Glutamatergic neuron (in vitro differentiated cells): Measurements from ENCODE around the gene GFRA1. TPM values are rescaled to one million over a fixed set of nuclear protein-coding genes. Genes with fewer than 3 reads are reported as not detected.

Experiments used
- DNase-seq: peaks from one replicate; pipeline ENCODE4 v3.0.0; 2022
- H3K27ac Mint-ChIP-seq: one replicate; pipeline ENCODE4 v1.8.0; 2020; ENCODE audit warnings: mild to moderate bottlenecking, mixed read lengths, inconsistent platforms; ENCODE audit not compliant: unreplicated experiment
- H3K27me3 Mint-ChIP-seq: one replicate; pipeline ENCODE4 v1.8.0; 2020; ENCODE audit warnings: mild to moderate bottlenecking, moderate library complexity, mixed read lengths, inconsistent platforms; ENCODE audit not compliant: unreplicated experiment
- H3K36me3 Mint-ChIP-seq: one replicate; pipeline ENCODE4 v1.8.0; 2020; ENCODE audit warnings: mild to moderate bottlenecking, mixed read lengths, inconsistent platforms; ENCODE audit not compliant: unreplicated experiment
- H3K4me1 Mint-ChIP-seq: one replicate; pipeline ENCODE4 v1.8.0; 2020; ENCODE audit warnings: mild to moderate bottlenecking, low read depth, mixed read lengths, inconsistent platforms; ENCODE audit not compliant: unreplicated experiment
- H3K4me3 Mint-ChIP-seq: one replicate; pipeline ENCODE4 v1.8.0; 2020; ENCODE audit warnings: mild to moderate bottlenecking, mixed read lengths, inconsistent platforms; ENCODE audit not compliant: unreplicated experiment
- H3K9me3 Mint-ChIP-seq: one replicate; pipeline ENCODE4 v1.8.0; 2020; ENCODE audit warnings: mild to moderate bottlenecking, moderate library complexity, mixed read lengths, inconsistent platforms; ENCODE audit not compliant: unreplicated experiment
- total RNA-seq: library from RNA; stranded (reverse); fragmentation: NEBNext Ultra II Directional; extraction: Animal tissue kit (Norgen Biotek cat#: 25700); gene quantifications from one replicate; pipeline ENCODE4 v1.2.1, GENCODE V29; 2021; ENCODE audit not compliant: unreplicated experiment
- TF ChIP-seq, protein P1 (sequence below): fragments of 200-600 bp; sonication (generic); IDR thresholded peaks from one replicate; pipeline ENCODE4 v1.5.0; 2021; ENCODE audit not compliant: partially characterized antibody, unreplicated experiment

Gene GFRA1
- total RNA-seq, 1 donor from 2014 or later = 347 TPM

- Mint-ChIP-seq H3K36me3 (no peaks in the 10 kb centered on the region), H3K9me3 (peaks cover 3% of the 10 kb centered on the region), H3K4me1 (peaks cover 28% of the 10 kb centered on the region), H3K27ac (peak overlapping the region; percentile 85), H3K4me3 (peak overlapping the region; percentile 77), H3K27me3 (no peaks in the 10 kb centered on the region)
- TF ChIP-seq, protein P1, sequence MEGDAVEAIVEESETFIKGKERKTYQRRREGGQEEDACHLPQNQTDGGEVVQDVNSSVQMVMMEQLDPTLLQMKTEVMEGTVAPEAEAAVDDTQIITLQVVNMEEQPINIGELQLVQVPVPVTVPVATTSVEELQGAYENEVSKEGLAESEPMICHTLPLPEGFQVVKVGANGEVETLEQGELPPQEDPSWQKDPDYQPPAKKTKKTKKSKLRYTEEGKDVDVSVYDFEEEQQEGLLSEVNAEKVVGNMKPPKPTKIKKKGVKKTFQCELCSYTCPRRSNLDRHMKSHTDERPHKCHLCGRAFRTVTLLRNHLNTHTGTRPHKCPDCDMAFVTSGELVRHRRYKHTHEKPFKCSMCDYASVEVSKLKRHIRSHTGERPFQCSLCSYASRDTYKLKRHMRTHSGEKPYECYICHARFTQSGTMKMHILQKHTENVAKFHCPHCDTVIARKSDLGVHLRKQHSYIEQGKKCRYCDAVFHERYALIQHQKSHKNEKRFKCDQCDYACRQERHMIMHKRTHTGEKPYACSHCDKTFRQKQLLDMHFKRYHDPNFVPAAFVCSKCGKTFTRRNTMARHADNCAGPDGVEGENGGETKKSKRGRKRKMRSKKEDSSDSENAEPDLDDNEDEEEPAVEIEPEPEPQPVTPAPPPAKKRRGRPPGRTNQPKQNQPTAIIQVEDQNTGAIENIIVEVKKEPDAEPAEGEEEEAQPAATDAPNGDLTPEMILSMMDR = no peak
- no peak for DNase-seq
Observed at GRCh38 chr10:116259638-116260037, 13.4 kb downstream of the GFRA1 start.

DNA sequence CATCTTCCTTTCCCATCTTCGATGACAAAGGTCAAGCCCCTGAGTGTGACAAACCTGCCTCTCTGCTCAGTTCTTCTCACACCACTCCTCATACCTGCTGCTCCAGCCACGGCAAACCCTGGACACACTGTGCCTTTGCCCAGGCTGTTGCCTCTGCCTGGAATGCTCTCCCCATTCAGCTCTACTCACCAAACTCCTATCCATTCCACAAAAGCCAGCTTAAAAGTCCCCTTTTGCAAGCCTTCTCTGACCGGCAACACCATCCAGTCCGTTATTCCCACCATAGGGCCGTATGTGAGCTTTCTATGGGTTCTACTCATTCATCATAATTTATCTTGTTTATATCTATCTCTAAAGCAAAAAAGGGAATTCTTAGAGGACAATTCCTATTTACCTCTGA lies 15.2 kb downstream of the GFRA1 start:
- H3K27me3 Mint-ChIP-seq = no peaks in the 10 kb centered on the region
- TF ChIP-seq, protein P1 = no peak
- no peak overlapping the region for H3K27ac Mint-ChIP-seq

DNA sequence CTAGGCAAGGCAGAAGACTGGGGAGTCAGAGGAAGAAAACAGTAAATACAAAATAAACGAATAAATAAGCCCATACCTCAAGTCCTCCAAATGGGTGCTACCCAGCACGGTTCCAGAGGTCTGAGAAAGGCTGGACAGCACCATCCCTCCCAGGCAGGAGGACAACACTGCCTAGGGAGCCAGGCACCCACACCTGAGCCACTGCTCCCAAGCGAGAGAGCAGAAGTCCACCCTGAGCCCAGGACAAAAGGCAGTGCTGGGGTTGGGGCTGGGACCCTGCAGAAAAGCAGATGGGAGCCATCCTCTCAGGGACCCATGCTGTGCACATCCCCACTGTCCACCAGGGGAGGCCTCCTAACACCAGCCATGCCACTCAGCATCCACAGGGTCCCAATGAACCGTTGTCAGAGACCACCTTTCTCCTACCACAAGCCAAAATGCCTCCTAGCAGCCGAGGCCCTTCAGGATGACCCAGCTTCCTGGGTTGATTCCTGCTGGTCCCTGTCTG lies 16.2 kb downstream of the GFRA1 start:
- H3K27ac Mint-ChIP-seq = no peak overlapping the region

More for the DNA sequence above, 15.2 kb downstream of the GFRA1 start:
- Mint-ChIP-seq H3K9me3 (peaks cover 3% of the 10 kb centered on the region), H3K36me3 (no peaks in the 10 kb centered on the region), H3K4me1 (peaks cover 35% of the 10 kb centered on the region), H3K4me3 (no peak overlapping the region)
- no peak for DNase-seq

GRCh38 chr10:116255886-116256751 lies 16.9 kb downstream of the GFRA1 start:
- no peak for DNase-seq
- Mint-ChIP-seq H3K4me1 (peaks cover 46% of the 10 kb centered on the region), H3K27me3 (no peaks in the 10 kb centered on the region), H3K9me3 (peaks cover 3% of the 10 kb centered on the region), H3K27ac (peak overlapping the region; percentile 14), H3K4me3 (peak overlapping the region; percentile 27), H3K36me3 (no peaks in the 10 kb centered on the region)
- TF ChIP-seq, protein P1 = no peak

More for the DNA sequence above, 16.2 kb downstream of the GFRA1 start:
- Mint-ChIP-seq H3K4me3 (no peak overlapping the region), H3K27me3 (no peaks in the 10 kb centered on the region), H3K9me3 (peaks cover 3% of the 10 kb centered on the region), H3K36me3 (no peaks in the 10 kb centered on the region), H3K4me1 (peaks cover 41% of the 10 kb centered on the region)
- no peak for DNase-seq
- TF ChIP-seq, protein P1 = no peak
